Measurements from ENCODE around the gene CXCL8.

DNA sequence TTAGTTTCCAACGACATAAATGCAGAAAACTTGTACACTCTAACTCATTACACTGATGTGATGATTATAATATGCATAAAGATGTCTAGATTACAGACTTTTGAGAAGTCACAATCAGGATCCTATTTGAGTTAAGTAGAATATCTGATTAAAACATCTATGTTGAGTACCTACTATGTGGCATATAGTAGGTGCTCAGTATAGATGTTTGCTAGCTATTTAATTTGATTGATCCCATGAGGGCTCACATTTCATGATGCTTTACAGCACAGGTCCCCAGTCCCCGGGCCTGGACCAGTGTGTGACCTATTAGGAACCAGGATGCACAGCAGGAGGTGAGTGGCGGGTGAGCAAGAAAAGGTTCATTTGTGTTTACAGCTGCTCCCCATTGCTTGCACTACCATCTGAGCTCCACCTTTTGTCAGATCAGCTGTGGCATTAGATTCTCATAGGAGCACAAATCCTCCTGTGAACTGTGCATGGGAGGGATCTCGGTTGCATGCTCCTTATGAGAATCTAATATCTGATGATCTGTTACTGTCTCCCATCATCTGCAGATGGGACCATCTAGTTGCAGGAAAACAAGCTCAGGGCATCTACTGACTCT is 33.0 kb upstream of the CXCL8 start:
- TF ChIP-seq, protein P1, sequence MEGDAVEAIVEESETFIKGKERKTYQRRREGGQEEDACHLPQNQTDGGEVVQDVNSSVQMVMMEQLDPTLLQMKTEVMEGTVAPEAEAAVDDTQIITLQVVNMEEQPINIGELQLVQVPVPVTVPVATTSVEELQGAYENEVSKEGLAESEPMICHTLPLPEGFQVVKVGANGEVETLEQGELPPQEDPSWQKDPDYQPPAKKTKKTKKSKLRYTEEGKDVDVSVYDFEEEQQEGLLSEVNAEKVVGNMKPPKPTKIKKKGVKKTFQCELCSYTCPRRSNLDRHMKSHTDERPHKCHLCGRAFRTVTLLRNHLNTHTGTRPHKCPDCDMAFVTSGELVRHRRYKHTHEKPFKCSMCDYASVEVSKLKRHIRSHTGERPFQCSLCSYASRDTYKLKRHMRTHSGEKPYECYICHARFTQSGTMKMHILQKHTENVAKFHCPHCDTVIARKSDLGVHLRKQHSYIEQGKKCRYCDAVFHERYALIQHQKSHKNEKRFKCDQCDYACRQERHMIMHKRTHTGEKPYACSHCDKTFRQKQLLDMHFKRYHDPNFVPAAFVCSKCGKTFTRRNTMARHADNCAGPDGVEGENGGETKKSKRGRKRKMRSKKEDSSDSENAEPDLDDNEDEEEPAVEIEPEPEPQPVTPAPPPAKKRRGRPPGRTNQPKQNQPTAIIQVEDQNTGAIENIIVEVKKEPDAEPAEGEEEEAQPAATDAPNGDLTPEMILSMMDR (conservative IDR thresholded peaks at IDR 0.05), result no peak
- no peak for TF ChIP-seq ZFX (IDR thresholded peaks at IDR 0.05)
